DMS 273 (cell line): ENCODE measurements around the gene ELK1.
"Not testable (repeated sequence)": the region's sequence is repeated elsewhere in the genome, so short reads cannot be mapped to it uniquely, and the experiment has no call there.

Experiments
- DNase-seq: peaks from one replicate; lab custom pipeline; 2025; ENCODE audit not compliant: unreplicated experiment; lab: John Stamatoyannopoulos, UW

The ELK1 gene

GRCh38 chrX:47613082-47613481 lies 37.3 kb downstream of the ELK1 start:
- peak; percentile 87 for DNase-seq

DNA sequence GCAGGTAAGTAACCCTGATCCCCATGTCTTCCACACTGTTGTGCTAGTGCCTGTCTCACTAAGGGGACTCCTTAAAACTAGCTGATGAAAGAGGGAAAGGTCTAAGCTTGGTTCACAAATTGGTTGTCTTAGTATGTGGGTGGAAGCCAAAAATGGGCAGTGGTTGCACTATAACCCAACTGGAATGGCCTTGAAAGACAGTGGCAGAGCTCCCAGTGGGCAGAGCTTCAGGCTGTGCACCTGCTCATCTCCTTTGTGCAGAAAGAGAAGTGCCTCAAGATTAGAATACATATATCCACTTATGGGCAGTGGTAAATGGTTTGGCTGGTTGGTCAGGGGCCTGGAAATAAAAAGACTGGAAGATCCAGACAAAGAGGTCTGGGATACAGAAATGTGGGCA lies 37.9 kb downstream of the ELK1 start:
- DNase-seq, result no peak

DNA sequence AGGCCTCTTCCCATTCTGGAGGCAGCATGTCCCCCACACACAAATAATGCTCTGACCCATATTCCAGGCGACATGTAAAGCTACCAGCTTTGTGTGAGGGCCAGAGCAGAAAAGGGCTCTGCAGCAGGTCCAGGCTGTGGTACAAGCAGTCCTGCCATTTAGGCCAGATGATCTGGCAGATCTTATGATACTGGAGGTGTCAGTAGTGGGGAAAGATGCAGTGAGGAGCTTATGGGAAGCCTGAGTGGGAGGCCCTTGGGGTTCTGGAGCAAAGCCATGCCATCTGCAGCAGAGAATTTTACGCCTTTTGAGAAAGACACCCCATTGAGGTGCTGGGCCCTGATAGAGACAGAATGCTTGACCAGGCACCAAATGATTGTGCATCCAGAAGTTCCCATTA lies 38.4 kb downstream of the ELK1 start:
- DNase-seq, result no peak

GRCh38 chrX:47611489-47611888 lies 38.9 kb downstream of the ELK1 start:
- DNase-seq, result no peak

DNA sequence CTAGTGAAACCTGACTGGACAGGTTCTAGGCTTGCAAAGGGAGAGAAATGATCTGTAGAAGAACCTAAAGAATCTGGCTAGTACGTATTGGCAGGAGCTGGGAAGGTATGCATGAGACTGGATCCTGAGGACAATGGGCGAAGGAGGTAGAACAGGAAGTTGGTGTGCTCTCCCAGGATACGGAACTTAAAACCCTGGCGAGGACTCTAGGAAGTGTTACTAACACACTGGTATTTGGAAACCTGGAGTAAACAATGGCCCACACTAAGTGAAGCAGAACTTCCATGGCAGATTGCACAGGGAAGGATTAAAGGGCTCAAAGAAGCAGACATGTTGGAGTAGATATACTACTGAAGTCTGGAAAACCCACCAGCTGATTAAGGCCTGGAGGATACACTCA lies 39.9 kb downstream of the ELK1 start:
- no peak for DNase-seq

DNA sequence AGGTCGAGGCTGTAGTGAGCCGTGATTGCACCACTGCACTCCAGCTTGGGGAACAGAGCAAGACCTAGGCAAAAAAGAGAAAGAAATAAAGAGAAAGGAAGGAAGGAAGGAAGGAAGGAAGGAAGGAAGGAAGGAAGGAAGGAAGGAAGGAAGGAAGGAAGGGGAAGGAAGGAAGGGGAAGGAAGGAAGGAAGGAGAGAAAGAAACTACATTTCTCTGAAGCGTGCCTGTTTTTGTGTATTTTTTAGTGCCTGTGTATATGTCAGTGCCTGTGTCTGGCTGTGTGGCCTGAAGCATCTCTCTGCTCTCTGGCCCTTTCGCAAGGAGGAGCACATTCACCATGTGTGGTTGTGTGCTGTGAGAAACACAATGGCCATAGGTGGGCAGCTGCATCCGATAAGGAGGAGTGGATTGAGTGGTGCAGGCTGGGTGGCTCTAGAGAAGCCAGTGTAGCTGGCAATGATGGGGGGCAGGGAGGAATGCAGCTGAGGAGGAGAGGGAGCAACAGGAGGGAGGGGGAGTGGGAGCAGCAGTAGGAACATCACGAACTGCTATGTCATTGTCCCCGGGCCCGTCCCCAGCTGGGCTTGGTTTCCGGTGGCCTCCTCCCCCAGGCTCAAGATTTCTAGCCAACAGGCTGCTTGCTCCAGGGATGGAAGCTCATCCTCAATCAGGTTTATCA lies 42.1 kb downstream of the ELK1 start:
- DNase-seq, result no peak

- DNase-seq, result no peak
These were observed 43.3 kb downstream of the ELK1 start for GRCh38 chrX:47607091-47607490.

- DNase-seq, result no peak
These were observed 45.3 kb downstream of the ELK1 start for GRCh38 chrX:47605024-47605423.

GRCh38 chrX:47603125-47603524 lies 47.2 kb downstream of the ELK1 start:
- not testable (repeated sequence) for DNase-seq

DNA sequence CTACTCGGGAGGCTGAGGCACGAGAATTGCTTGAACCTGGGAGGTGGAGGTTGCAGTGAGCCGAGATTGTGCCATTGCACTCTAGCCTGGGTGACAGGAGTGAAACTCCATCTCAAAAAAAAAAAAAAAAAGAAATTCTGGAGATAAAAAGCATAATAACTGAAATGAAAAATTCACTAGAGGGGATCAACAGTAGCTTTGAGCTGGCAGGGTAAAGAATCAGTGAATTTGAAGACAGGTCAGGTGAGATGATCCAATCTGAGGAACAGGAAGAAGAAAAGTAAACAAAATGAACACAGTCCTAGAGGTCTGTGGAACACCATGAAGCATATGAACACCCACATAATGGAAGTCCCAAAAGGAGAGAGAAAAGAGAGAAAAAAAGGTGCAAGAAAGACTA lies 53.1 kb downstream of the ELK1 start:
- DNase-seq, result no peak

- DNase-seq, result no peak
These were observed 54.1 kb downstream of the ELK1 start for GRCh38 chrX:47596256-47596655.

GRCh38 chrX:47595716-47596251 lies 54.6 kb downstream of the ELK1 start:
- DNase-seq, result no peak

GRCh38 chrX:47593522-47593921 lies 56.8 kb downstream of the ELK1 start:
- no peak for DNase-seq

DNA sequence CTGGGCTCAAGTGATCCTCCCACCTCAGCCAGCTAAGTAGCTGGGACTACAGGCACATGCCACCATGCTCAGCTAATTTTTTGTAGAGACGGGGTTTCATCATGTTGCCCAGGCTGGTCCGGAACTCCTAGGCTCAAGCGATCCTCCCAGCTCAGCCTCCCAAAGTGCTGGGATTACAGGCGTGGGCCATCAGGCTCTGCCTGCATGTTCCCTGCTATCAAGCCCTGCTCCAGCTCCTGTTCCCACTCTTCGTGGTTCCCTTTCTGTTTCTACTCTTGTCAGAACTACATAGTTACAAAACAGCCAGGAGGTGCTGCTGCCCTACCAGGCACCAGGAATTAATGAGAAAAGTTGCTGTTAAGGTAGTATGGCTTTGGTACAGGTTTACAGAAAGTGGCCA lies 59.4 kb downstream of the ELK1 start:
- DNase-seq, result no peak

DNA sequence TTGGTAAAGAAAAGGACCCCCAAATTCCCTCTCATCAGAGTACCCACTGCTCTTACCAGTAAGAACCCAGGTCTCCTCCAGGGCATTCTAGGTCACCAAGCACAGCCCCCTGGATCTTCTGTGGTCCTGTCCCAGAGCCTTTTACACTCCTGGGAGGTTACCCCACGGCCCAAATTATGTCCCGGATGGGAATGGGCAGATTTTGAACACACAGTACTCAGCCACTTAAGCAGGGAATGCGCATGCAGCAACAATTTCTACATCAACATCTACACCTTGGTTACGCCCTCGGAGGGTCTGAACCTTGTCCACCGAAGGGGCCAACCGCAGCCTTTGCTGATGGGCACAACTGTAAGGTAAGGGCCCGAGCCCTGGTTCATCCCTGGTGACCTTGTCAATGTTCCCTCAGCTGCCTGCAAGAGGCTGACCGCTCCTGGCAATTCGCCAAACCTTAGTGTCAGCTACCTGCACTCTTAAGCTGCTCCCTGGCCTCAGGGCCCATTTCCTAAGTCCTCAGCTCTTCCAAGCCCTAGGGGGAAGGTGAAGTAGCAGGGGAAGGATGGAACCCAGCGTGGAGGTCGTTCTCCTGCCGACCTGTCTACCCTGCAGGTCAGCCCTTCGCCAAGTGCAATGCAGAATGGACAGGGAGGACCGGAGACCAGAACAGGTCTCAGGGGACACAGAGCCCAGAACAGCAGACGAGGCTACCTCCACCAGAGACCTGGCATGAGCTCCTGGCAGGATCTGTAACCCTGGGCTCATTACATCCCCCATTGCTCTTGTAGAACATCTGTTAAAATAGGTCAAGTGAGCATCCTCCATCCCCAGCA lies 62.2 kb downstream of the ELK1 start:
- no peak for DNase-seq

- no peak for DNase-seq
These were observed 63.1 kb downstream of the ELK1 start for GRCh38 chrX:47587091-47587891.

DNA sequence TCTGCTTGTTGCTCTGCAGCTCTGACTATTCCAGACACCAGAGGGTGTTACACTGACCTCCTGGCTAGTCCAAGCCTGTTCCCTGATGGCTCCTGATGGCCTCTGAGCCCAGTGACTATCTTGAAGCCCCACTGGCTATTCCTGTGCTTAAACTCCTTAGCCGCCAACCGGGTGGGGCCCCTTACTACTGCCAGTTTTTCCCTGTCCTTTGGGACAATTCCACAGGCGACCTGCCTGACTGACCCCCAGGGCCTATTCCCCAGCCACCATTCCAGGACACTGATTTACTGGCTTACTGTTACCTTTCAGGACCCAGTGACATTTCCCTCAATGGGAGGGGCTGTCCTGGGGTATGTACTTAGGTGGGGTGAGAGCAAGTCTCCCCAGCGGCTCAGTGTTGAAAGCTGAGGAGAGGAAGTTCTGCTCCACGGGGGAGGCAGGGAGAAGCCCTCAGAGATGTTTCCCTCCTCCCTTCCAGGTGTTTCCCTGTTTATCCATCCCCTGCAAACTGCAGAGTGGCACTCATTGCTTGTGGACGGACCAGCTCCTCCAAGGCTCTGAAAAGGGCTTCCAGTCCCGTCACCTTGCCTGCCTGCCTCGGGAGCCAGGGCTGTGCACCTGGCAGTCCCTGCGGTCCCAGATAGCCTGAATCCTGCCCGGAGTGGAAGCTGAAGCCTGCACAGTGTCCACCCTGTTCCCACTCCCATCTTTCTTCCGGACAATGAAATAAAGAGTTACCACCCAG lies 64.1 kb downstream of the ELK1 start:
- DNase-seq, result no peak
